Measurements from ENCODE around the gene DPPA5.

- TF ChIP-seq SNAI2 (CRISPR knock-in tag; IDR thresholded peaks at IDR 0.05) (no peak), ZNF8 (CRISPR knock-in tag; IDR thresholded peaks at IDR 0.05) (no peak), ARNTL (CRISPR knock-in tag; IDR thresholded peaks at IDR 0.05; ENCODE audit: borderline replicate concordance, low read depth) (no peak), BACH2 (CRISPR knock-in tag; IDR thresholded peaks at IDR 0.05; ENCODE audit: borderline replicate concordance) (no peak), PATZ1 (CRISPR knock-in tag; IDR thresholded peaks at IDR 0.05; ENCODE audit: borderline replicate concordance) (no peak), PPARA (CRISPR knock-in tag; IDR thresholded peaks at IDR 0.05; ENCODE audit: borderline replicate concordance) (no peak), ZNF565 (CRISPR knock-in tag; conservative IDR thresholded peaks at IDR 0.05; ENCODE audit: low read depth) (no peak), TOX (CRISPR knock-in tag; IDR thresholded peaks at IDR 0.05; ENCODE audit: borderline replicate concordance) (no peak), OSR1 (CRISPR knock-in tag; IDR thresholded peaks at IDR 0.05) (no peak)
Measured at GRCh38 chr6:73328790-73329189, 25.3 kb downstream of the DPPA5 start.
